SW 1271 (cell line): Measurements from ENCODE around the gene CTBP1.
"Not testable (repeated sequence)": the region's sequence is repeated elsewhere in the genome, so short reads cannot be mapped to it uniquely, and the experiment has no call there.

Experiments
- DNase-seq, 2 experiments: peaks; one replicate each; lab custom pipeline; 2025; lab: John Stamatoyannopoulos, UW

The CTBP1 gene

GRCh38 chr4:1237981-1238675 lies 10.8 kb downstream of the CTBP1 start:
- no peak for DNase-seq

- DNase-seq = not testable (repeated sequence)
These were observed 11.7 kb downstream of the CTBP1 start for GRCh38 chr4:1237261-1237660.

GRCh38 chr4:1236836-1237235 lies 12.1 kb downstream of the CTBP1 start:
- not testable (repeated sequence) for DNase-seq

GRCh38 chr4:1236103-1236641 lies 12.8 kb downstream of the CTBP1 start:
- no peak for DNase-seq

GRCh38 chr4:1235381-1236102 lies 13.4 kb downstream of the CTBP1 start:
- DNase-seq = no peak

GRCh38 chr4:1234811-1235292 lies 14.1 kb downstream of the CTBP1 start:
- no peak for DNase-seq

GRCh38 chr4:1234309-1234695 lies 14.6 kb downstream of the CTBP1 start:
- no peak for DNase-seq

- no peak for DNase-seq
These were observed 15.2 kb downstream of the CTBP1 start for GRCh38 chr4:1233641-1234308.

- no peak for DNase-seq
These were observed 16.0 kb downstream of the CTBP1 start for GRCh38 chr4:1232661-1233621.

- DNase-seq = no peak
These were observed 17.1 kb downstream of the CTBP1 start for GRCh38 chr4:1231637-1232360.

GRCh38 chr4:1230971-1231636 lies 17.8 kb downstream of the CTBP1 start:
- no peak for DNase-seq

GRCh38 chr4:1230316-1230715 lies 18.6 kb downstream of the CTBP1 start:
- DNase-seq = no peak

- DNase-seq = no peak
These were observed 19.6 kb downstream of the CTBP1 start for GRCh38 chr4:1229117-1229849.

GRCh38 chr4:1227816-1228215 lies 21.1 kb downstream of the CTBP1 start:
- no peak for DNase-seq

- DNase-seq = no peak
These were observed 22.3 kb downstream of the CTBP1 start for GRCh38 chr4:1226598-1226997.

- DNase-seq = no peak
These were observed 22.8 kb downstream of the CTBP1 start for GRCh38 chr4:1226144-1226481.

GRCh38 chr4:1225272-1226143 lies 23.4 kb downstream of the CTBP1 start:
- DNase-seq = no peak
